ENCODE measurements around the gene MRI1.

The MRI1 gene

DNA sequence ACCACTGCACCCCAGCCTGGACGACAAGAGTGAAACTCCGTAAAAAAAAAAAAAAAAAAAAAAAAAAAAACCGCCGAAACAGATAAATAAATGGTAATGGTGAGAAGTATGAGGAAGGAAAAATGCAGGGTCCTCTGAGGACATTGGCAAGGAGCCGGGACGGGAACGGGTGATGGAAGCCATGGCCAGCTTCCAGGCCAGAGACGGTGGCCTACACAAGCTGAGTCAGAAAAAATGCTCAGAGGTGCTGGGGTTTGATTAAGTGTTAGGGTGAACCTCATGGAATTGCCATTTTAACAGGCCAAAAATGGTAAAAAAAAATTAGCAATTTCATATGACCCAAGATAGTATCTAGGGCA is 30.1 kb downstream of the MRI1 start:
- H4K20me1 ChIP-seq (ENCODE audit: insufficient read depth, low read length), result no peaks in the 10 kb centered on the region
- H2AFZ ChIP-seq (ENCODE audit: low read depth, low read length), result peak overlapping the region; percentile 60
- H3K27me3 ChIP-seq (ENCODE audit: low read depth, low read length), result no peaks in the 10 kb centered on the region
- peak overlapping the region; percentile 66 for H3K9ac ChIP-seq (ENCODE audit: low read length)
- no peak overlapping the region for H3K27ac ChIP-seq (ENCODE audit: low read length)
- H3K9me3 ChIP-seq (ENCODE audit: insufficient read depth, low read length), result no peaks in the 10 kb centered on the region
- TF ChIP-seq, protein P1, sequence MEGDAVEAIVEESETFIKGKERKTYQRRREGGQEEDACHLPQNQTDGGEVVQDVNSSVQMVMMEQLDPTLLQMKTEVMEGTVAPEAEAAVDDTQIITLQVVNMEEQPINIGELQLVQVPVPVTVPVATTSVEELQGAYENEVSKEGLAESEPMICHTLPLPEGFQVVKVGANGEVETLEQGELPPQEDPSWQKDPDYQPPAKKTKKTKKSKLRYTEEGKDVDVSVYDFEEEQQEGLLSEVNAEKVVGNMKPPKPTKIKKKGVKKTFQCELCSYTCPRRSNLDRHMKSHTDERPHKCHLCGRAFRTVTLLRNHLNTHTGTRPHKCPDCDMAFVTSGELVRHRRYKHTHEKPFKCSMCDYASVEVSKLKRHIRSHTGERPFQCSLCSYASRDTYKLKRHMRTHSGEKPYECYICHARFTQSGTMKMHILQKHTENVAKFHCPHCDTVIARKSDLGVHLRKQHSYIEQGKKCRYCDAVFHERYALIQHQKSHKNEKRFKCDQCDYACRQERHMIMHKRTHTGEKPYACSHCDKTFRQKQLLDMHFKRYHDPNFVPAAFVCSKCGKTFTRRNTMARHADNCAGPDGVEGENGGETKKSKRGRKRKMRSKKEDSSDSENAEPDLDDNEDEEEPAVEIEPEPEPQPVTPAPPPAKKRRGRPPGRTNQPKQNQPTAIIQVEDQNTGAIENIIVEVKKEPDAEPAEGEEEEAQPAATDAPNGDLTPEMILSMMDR (IDR thresholded peaks at IDR 0.05; ENCODE audit: low read depth, low read length), result no peak
- TF ChIP-seq EZH2phosphoT487 (IDR thresholded peaks at IDR 0.05; ENCODE audit: low read depth), result no peak
- H3K4me2 ChIP-seq (ENCODE audit: low read length), result peak overlapping the region; percentile 84
- H3K79me2 ChIP-seq (ENCODE audit: low read length), result peaks cover 26% of the 10 kb centered on the region
- H3K4me1 ChIP-seq (ENCODE audit: low read length), result peaks cover 20% of the 10 kb centered on the region
- no peaks in the 10 kb centered on the region for H3K36me3 ChIP-seq (replicated peaks; ENCODE audit: low read depth, low read length)
- H3K4me3 ChIP-seq (ENCODE audit: low read length), result peak overlapping the region; percentile 77

DNA sequence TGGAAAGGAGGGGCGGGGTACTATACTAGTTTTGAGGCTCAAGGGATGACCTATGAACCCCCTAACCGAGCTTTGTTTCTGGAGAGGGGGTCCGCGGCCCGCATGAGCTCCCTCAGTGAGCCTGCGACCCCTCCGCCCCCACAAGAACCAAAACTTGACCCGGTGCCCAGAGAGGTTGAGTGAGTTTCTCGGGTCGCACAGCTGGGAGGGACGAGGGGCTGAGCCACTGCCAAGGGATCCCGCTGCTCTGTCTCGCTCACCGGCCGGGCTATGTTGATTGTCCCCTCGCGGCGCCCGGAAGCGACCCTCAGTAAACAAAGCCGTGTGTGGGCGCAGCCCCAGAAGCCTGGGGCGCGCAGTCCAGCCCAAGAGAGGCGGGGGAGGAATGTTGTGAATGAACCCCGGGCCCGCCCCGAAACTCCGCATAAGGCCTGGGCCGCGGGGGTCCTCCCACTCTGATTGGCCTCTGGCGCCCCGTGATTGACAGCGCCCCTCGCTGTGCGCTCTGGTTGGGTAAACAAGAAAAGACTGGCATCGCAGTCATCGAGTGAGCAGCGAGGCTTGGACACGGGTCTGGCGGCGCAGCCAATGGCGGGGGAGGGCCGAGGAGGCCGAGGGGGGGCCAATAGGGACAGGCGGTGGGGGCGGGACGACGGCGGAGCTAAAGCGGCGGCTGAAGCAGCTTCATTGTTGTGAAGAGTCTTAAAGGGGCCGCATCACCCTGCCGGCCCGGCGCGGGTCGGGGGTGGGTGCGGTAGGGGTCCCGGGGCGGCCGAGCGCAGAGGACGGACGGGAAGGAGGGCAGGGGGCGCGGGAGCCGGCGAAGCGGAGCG is 30.7 kb downstream of the MRI1 start, which contains the start of gene ZSWIM4:
TSS of gene ZSWIM4 (plus strand) at position 687 of the 833 bp plus-strand sequence. CDS start 206 bp downstream, outside the sequence.
- peak within 1 kb of the TSS; percentile 74 for H3K27ac ChIP-seq (ENCODE audit: low read length)
- peak within 1 kb of the TSS; percentile 98 for H3K9ac ChIP-seq (ENCODE audit: low read length)
- no peaks in the 10 kb centered on the region for H4K20me1 ChIP-seq (ENCODE audit: insufficient read depth, low read length)
- H3K27me3 ChIP-seq (ENCODE audit: low read depth, low read length), result no peaks in the 10 kb centered on the region
- H3K4me1 ChIP-seq (ENCODE audit: low read length), result peaks cover 20% of the 10 kb centered on the region
- H3K79me2 ChIP-seq (ENCODE audit: low read length), result peaks cover 26% of the 10 kb centered on the region
- H3K4me2 ChIP-seq (ENCODE audit: low read length), result peak within 1 kb of the TSS; percentile 94
- H2AFZ ChIP-seq (ENCODE audit: low read depth, low read length), result peak within 1 kb of the TSS; percentile 71
- peak within 1 kb of the TSS; percentile 91 for H3K4me3 ChIP-seq (ENCODE audit: low read length)
- TF ChIP-seq EZH2phosphoT487 (IDR thresholded peaks at IDR 0.05; ENCODE audit: low read depth), result no peak
- TF ChIP-seq, protein P1 (IDR thresholded peaks at IDR 0.05; ENCODE audit: low read depth, low read length), result no peak
- peaks cover 5% of the 10 kb centered on the region for H3K36me3 ChIP-seq (replicated peaks; ENCODE audit: low read depth, low read length)
- H3K9me3 ChIP-seq (ENCODE audit: insufficient read depth, low read length), result no peaks in the 10 kb centered on the region

DNA sequence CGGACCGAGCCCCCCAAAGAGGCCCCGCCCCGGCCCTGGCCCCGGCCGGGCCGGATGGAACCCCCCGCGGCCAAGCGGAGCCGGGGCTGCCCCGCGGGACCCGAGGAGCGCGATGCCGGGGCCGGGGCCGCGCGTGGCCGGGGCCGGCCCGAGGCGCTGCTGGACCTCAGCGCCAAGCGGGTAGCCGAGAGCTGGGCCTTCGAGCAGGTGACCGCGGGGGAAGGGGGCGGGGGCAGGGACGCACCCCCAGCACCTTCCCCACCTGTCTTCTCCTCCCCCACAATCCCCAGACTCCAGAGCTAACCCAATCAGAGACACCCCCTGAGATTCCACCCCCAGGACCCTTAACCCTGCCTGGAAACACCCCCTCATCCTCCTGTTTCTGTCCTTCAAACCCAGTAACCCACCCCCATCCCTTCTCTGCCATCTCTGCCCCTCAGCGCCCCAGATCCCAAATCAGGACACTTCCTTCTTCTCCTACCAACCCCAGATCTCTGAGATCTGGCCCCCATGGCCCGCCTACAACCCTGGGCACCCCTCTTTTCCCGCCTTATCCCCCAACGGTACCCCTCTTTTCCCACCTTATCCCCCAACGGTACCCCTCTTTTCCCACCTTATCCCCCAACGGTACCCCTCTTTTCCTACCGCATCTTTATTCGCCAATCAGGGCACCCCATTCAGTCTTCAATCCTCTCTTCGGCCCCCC is 31.4 kb downstream of the MRI1 start:
- TF ChIP-seq, protein P1 (IDR thresholded peaks at IDR 0.05; ENCODE audit: low read depth, low read length), result no peak
- no peak for TF ChIP-seq EZH2phosphoT487 (IDR thresholded peaks at IDR 0.05; ENCODE audit: low read depth)
- Histone ChIP-seq H4K20me1 (ENCODE audit: insufficient read depth, low read length) (no peaks in the 10 kb centered on the region), H2AFZ (ENCODE audit: low read depth, low read length) (peak overlapping the region; percentile 71), H3K9me3 (ENCODE audit: insufficient read depth, low read length) (no peaks in the 10 kb centered on the region), H3K4me3 (ENCODE audit: low read length) (peak overlapping the region; percentile 91), H3K9ac (ENCODE audit: low read length) (peak overlapping the region; percentile 98), H3K4me2 (ENCODE audit: low read length) (peak overlapping the region; percentile 94), H3K4me1 (ENCODE audit: low read length) (peaks cover 20% of the 10 kb centered on the region), H3K36me3 (replicated peaks; ENCODE audit: low read depth, low read length) (peaks cover 6% of the 10 kb centered on the region), H3K27ac (ENCODE audit: low read length) (peak overlapping the region; percentile 74), H3K79me2 (ENCODE audit: low read length) (peaks cover 26% of the 10 kb centered on the region), H3K27me3 (ENCODE audit: low read depth, low read length) (no peaks in the 10 kb centered on the region)
